H1 (cell line): ENCODE measurements around the gene ABL1. TPM values are rescaled to one million over a fixed set of nuclear protein-coding genes. Genes with fewer than 3 reads are reported as not detected.

Experiments
- CTCF ChIA-PET: fragments of 300-600 bp; sonication (Branson Sonifier 250); formaldehyde crosslinking; loops from one replicate; lab custom pipeline; 2021; ENCODE audit not compliant: partially characterized antibody; lab: Charles Lee
- POLR2A ChIA-PET: fragments of 300-600 bp; sonication (Branson Sonifier 250); formaldehyde crosslinking; loops from one replicate; lab custom pipeline; 2021; ENCODE audit warnings: inconsistent platforms; ENCODE audit not compliant: partially characterized antibody; lab: Charles Lee
- DNase-seq, 2 experiments: peaks; one replicate each; pipeline versions ENCODE4 v3.0.0 to v3.0.0-alpha.2; 2010 to 2022; ENCODE audit warnings: low spot score in 2 of 2, low read depth in 1 of 2, mixed read lengths in 1 of 2
- FAIRE-seq: peaks from 2 replicates; lab custom pipeline; 2011; peaks lifted over from hg19 to GRCh38; lab: Jason Lieb, UNC
- H2AFZ ChIP-seq: 2 replicates; pipeline ENCODE4 v1.8.1; 2012; ENCODE audit warnings: low read length, inconsistent platforms
- H2AK5ac ChIP-seq: 2 replicates; pipeline ENCODE4 v1.6.1; 2013; ENCODE audit warnings: low read depth, low read length
- H2BK120ac ChIP-seq: replicated peaks from 2 replicates; pipeline ENCODE3; 2013; ENCODE audit warnings: low read depth, low read length, inconsistent platforms
- H2BK12ac ChIP-seq: 2 replicates; pipeline ENCODE4 v1.6.1; 2013; ENCODE audit warnings: low read depth, low read length
- H2BK15ac ChIP-seq: 2 replicates; pipeline ENCODE4 v1.6.1; 2013; ENCODE audit warnings: low read length
- H2BK20ac ChIP-seq: 2 replicates; pipeline ENCODE4 v1.6.1; 2013; ENCODE audit warnings: low read length
- H2BK5ac ChIP-seq: 2 replicates; pipeline ENCODE4 v1.6.1; 2013; ENCODE audit warnings: low read depth, low read length
- H3K14ac ChIP-seq: 2 replicates; pipeline ENCODE4 v1.6.1; 2013; ENCODE audit warnings: inconsistent platforms; ENCODE audit not compliant: insufficient read length
- H3K18ac ChIP-seq: 2 replicates; pipeline ENCODE4 v1.6.1; 2013; ENCODE audit warnings: low read length; ENCODE audit errors: extremely low read depth
- H3K23ac ChIP-seq: 2 replicates; pipeline ENCODE4 v1.6.1; 2013; ENCODE audit warnings: inconsistent platforms; ENCODE audit not compliant: insufficient read length
- H3K23me2 ChIP-seq: 2 replicates; pipeline ENCODE4 v1.6.1; 2013; ENCODE audit warnings: low read depth, low read length
- H3K27ac ChIP-seq: 2 replicates; pipeline ENCODE4 v1.6.1; 2011; ENCODE audit warnings: low read depth, low read length, inconsistent platforms
- H3K27me3 ChIP-seq, 4 experiments: replicated peaks in 1 of 4; 1 replicate in 1 of 4; 2 replicates in 3 of 4; pipeline versions ENCODE4 v1.6.1 to v1.8.1; 2011 to 2013; ENCODE audit warnings: low read length in 3 of 4, mild to moderate bottlenecking in 3 of 4, inconsistent platforms in 2 of 4, mixed read lengths in 2 of 4, moderate library complexity in 1 of 4; ENCODE audit not compliant: control insufficient read depth in 3 of 4, insufficient read depth in 3 of 4; ENCODE audit errors: extremely low read depth in 1 of 4
- H3K36me3 ChIP-seq, 4 experiments: 2 replicates each; pipeline versions ENCODE4 v1.6.1 to v1.8.1; 2011 to 2013; ENCODE audit warnings: mild to moderate bottlenecking in 4 of 4, low read length in 3 of 4, moderate library complexity in 2 of 4, control low read depth in 1 of 4, inconsistent platforms in 1 of 4; ENCODE audit not compliant: insufficient read depth in 4 of 4, control insufficient read depth in 2 of 4
- H3K4ac ChIP-seq: replicated peaks from 2 replicates; pipeline ENCODE3; 2013; ENCODE audit warnings: low read length, low read depth, mixed read lengths, inconsistent platforms; ENCODE audit not compliant: insufficient read length
- H3K4me1 ChIP-seq, 4 experiments: replicated peaks in 1 of 4; 1 replicate in 1 of 4; 2 replicates in 3 of 4; pipeline versions ENCODE4 v1.6.1 to v1.8.1; 2011 to 2013; ENCODE audit warnings: low read length in 3 of 4, inconsistent platforms in 2 of 4, mixed read lengths in 1 of 4; ENCODE audit not compliant: insufficient read depth in 4 of 4, control insufficient read depth in 3 of 4
- H3K4me2 ChIP-seq, 2 experiments: 2 replicates each; pipeline versions ENCODE4 v1.6.1 to v1.8.1; 2011 to 2013; ENCODE audit warnings: low read depth in 2 of 2, low read length in 2 of 2, control low read depth in 1 of 2, inconsistent platforms in 1 of 2, mild to moderate bottlenecking in 1 of 2; ENCODE audit not compliant: insufficient read depth in 1 of 2
- H3K4me3 ChIP-seq, 4 experiments: fragments of 200-600, 300-600 bp in 1 of 4; sonication (generic), shearing (Covaris generic), sonication (Bioruptor Twin) in 1 of 4; 2 replicates each; pipeline versions ENCODE4 v1.5.1 to v1.8.1; 2011 to 2016; ENCODE audit warnings: low read length in 4 of 4, low read depth in 3 of 4, control low read depth in 2 of 4, inconsistent platforms in 2 of 4, mild to moderate bottlenecking in 2 of 4, mixed read lengths in 1 of 4, moderate library complexity in 1 of 4; ENCODE audit not compliant: insufficient read depth in 2 of 4; ENCODE audit errors: extremely low read depth in 1 of 4
- H3K56ac ChIP-seq: replicated peaks from 2 replicates; pipeline ENCODE3; 2013; ENCODE audit warnings: low read depth, mild to moderate bottlenecking, mixed read lengths, low read length, inconsistent platforms; ENCODE audit not compliant: insufficient read length
- H3K79me1 ChIP-seq: 2 replicates; pipeline ENCODE4 v1.6.1; 2013; ENCODE audit warnings: low read depth, low read length, control low read depth
- H3K79me2 ChIP-seq, 2 experiments: 2 replicates each; pipeline versions ENCODE4 v1.6.1 to v1.8.1; 2012 to 2013; ENCODE audit warnings: low read length in 2 of 2, mild to moderate bottlenecking in 2 of 2, inconsistent platforms in 1 of 2; ENCODE audit not compliant: insufficient read depth in 2 of 2, control insufficient read depth in 1 of 2
- H3K9ac ChIP-seq, 4 experiments: replicated peaks in 1 of 4; 1 replicate in 1 of 4; 2 replicates in 3 of 4; pipeline versions ENCODE4 v1.6.1 to v1.8.1; 2011 to 2013; ENCODE audit warnings: low read depth in 3 of 4, low read length in 3 of 4, control low read depth in 2 of 4, mild to moderate bottlenecking in 2 of 4, moderate library complexity in 2 of 4, inconsistent platforms in 1 of 4; ENCODE audit errors: extremely low read depth in 1 of 4
- H3K9me3 ChIP-seq, 2 experiments: 2 replicates each; pipeline versions ENCODE4 v1.6.1 to v1.8.1; 2012 to 2013; ENCODE audit warnings: mild to moderate bottlenecking in 2 of 2, moderate library complexity in 2 of 2, control low read depth in 1 of 2, inconsistent platforms in 1 of 2, low read depth in 1 of 2, low read length in 1 of 2, mixed read lengths in 1 of 2; ENCODE audit not compliant: insufficient read depth in 2 of 2
- H4K20me1 ChIP-seq, 2 experiments: replicated peaks in 1 of 2; 2 replicates each; pipeline versions ENCODE3 to v1.8.1; 2011 to 2013; ENCODE audit warnings: inconsistent platforms in 2 of 2, low read length in 2 of 2, mild to moderate bottlenecking in 1 of 2; ENCODE audit not compliant: insufficient read depth in 2 of 2, control insufficient read depth in 1 of 2
- H4K5ac ChIP-seq: 2 replicates; pipeline ENCODE4 v1.6.1; 2013; ENCODE audit warnings: low read length, low read depth, mixed read lengths, inconsistent platforms; ENCODE audit not compliant: insufficient read length
- H4K8ac ChIP-seq: 2 replicates; pipeline ENCODE4 v1.8.0; 2013; ENCODE audit warnings: mild to moderate bottlenecking, moderate library complexity, low read length, inconsistent platforms; ENCODE audit not compliant: insufficient read depth; ENCODE audit errors: extremely low read depth
- H4K91ac ChIP-seq: replicated peaks from 2 replicates; pipeline ENCODE3; 2013; ENCODE audit warnings: low read length, mixed read lengths, inconsistent platforms; ENCODE audit not compliant: insufficient read length
- ATF2 ChIP-seq: IDR thresholded peaks from 2 replicates; pipeline ENCODE4 v1.6.1; 2012; ENCODE audit warnings: low read length, inconsistent platforms
- CEBPB ChIP-seq: IDR thresholded peaks from 2 replicates; pipeline ENCODE4 v1.6.1; 2012; ENCODE audit warnings: low read depth, low read length
- CTCF ChIP-seq, 3 experiments: IDR thresholded peaks; 1 replicate in 2 of 3; 2 replicates in 1 of 3; pipeline versions ENCODE4 v1.5.1 to v1.6.1; 2011; ENCODE audit warnings: low read length in 3 of 3, mild to moderate bottlenecking in 3 of 3, inconsistent platforms in 2 of 3, low read depth in 1 of 3, moderate library complexity in 1 of 3; ENCODE audit not compliant: insufficient read depth in 1 of 3; ENCODE audit errors: control extremely low read depth in 1 of 3
- GABPA ChIP-seq: IDR thresholded peaks from 2 replicates; pipeline ENCODE4 v1.6.1; 2011; ENCODE audit warnings: mild to moderate bottlenecking, low read length, moderate library complexity, borderline replicate concordance; ENCODE audit not compliant: insufficient read depth
- HDAC2 ChIP-seq, 2 experiments: fragments of 300-600 bp in 1 of 2; sonication (generic) in 1 of 2; IDR thresholded peaks; 2 replicates each; pipeline ENCODE4 v1.6.1; 2011 to 2012; ENCODE audit warnings: low read depth in 2 of 2, low read length in 2 of 2, mild to moderate bottlenecking in 2 of 2, moderate library complexity in 2 of 2, borderline replicate concordance in 1 of 2, inconsistent platforms in 1 of 2
- JUN ChIP-seq: IDR thresholded peaks from 2 replicates; pipeline ENCODE4 v1.6.1; 2011; ENCODE audit warnings: low read depth, mild to moderate bottlenecking, improper control_type of control experiment, low read length
- KDM5A ChIP-seq: fragments of 200-600 bp; IDR thresholded peaks from 2 replicates; pipeline ENCODE4 v1.7.1; 2012; ENCODE audit warnings: mild to moderate bottlenecking, low read length, inconsistent platforms, mixed read lengths
- RXRA ChIP-seq: IDR thresholded peaks from 2 replicates; pipeline ENCODE4 v1.6.1; 2011; ENCODE audit warnings: low read depth, mild to moderate bottlenecking, low read length, moderate library complexity; ENCODE audit not compliant: insufficient read depth
- ZNF274 ChIP-seq: IDR thresholded peaks from 2 replicates; pipeline ENCODE4 v1.7.0; 2012; ENCODE audit warnings: low read length, borderline replicate concordance; ENCODE audit errors: extremely low read depth
- WGBS, 2 experiments: shearing (Covaris generic) in 1 of 2; methylation state at CpG; one replicate each; pipeline versions ENCODE4 v1.1.6 to v1.1.7; 2013 to 2015; ENCODE audit warnings: low lambda C conversion rate in 2 of 2, mixed read lengths in 2 of 2, inconsistent platforms in 1 of 2, low coverage in 1 of 2, missing lambda C conversion rate in 1 of 2; ENCODE audit not compliant: insufficient replicate concordance in 2 of 2, insufficient coverage in 1 of 2, insufficient read length in 1 of 2; ENCODE audit errors: extremely low coverage in 1 of 2, missing lambda C conversion rate in 1 of 2; 5-methylcytosine and 5-hydroxymethylcytosine counted together
- polyA plus RNA-seq, 7 experiments: library from polyadenylated mRNA; depleted of rRNA in 3 of 7; stranded (reverse) in 5 of 7; unstranded in 2 of 7; fragments of >200 nt in 5 of 7; fragments of 200-250 nt in 2 of 7; gene quantifications; 1 replicate in 5 of 7; 2 replicates in 1 of 7; 4 replicates in 1 of 7; pipeline versions ENCODE4 v1.2.1 to v1.2.3, GENCODE V29; 2011 to 2013; ENCODE audit warnings: missing spikeins in 2 of 7, mixed read lengths in 2 of 7
- total RNA-seq: library from RNA; stranded (reverse); fragmentation: NEBNext Ultra II Directional; extraction: Animal tissue kit (Norgen Biotek cat#: 25700); gene quantifications from 2 replicates; pipeline ENCODE4 v1.2.1, GENCODE V29; 2021

Gene ABL1
- total and polyA plus RNA-seq, 2 of the 8 experiments (the other 6 are each of a cell fraction or from before 2014, with no cell fraction given): 35.3 to 104 TPM

GRCh38 chr9:130890124-130890523 is 55.1 kb downstream of the ABL1 start:
- H4K8ac ChIP-seq: no peak overlapping the region; the same call in 1 of the 2 replicates
- H2BK15ac ChIP-seq: no peak overlapping the region
- no peak overlapping the region for H2AK5ac ChIP-seq
- no peak overlapping the region for H3K18ac ChIP-seq
- 88% methylated on average over 9 of the region's 9 CpGs; no CpG with 5 or more reads in 1 of the 2 experiments for WGBS, 2 experiments
- H3K9me3 ChIP-seq: no peaks in the 10 kb centered on the region
- no peak overlapping the region for H3K27ac ChIP-seq
- H3K4ac ChIP-seq: no peak overlapping the region
- no peak overlapping the region for H2BK5ac ChIP-seq
- no peak overlapping the region for H3K14ac ChIP-seq
- no peak overlapping the region for H2BK12ac ChIP-seq
- FAIRE-seq (no peak), DNase-seq (no peak)
- no peak overlapping the region for H3K23ac ChIP-seq
- no peak overlapping the region for H3K4me3 ChIP-seq
- no peaks in the 10 kb centered on the region for H3K79me2 ChIP-seq
- H2BK120ac ChIP-seq: no peak overlapping the region
- H4K20me1 ChIP-seq: peaks cover 4 to 6% of the 10 kb centered on the region in 2 experiments
- H3K79me1 ChIP-seq: no peaks in the 10 kb centered on the region
- no peak overlapping the region for H2AFZ ChIP-seq
- H3K4me2 ChIP-seq: no peak overlapping the region
- H4K91ac ChIP-seq: no peak overlapping the region
- ChIA-PET POLR2A (interaction anchor here (0.9 to 1.2 kb wide), 2 partner anchors 10 to 23 kb away, joined by 3 to 4 read pairs; no protein-coding TSS in a partner anchor), CTCF (interaction anchor here (0.6 to 8.2 kb wide), 13 partner anchors 10 to 184 kb away, joined by 3 to 49 read pairs (median 3); no protein-coding TSS in a partner anchor)
- H3K9ac ChIP-seq: no peak overlapping the region
- H4K5ac ChIP-seq: no peak overlapping the region
- H3K4me1 ChIP-seq: no peaks in the 10 kb centered on the region
- no peaks in the 10 kb centered on the region for H3K23me2 ChIP-seq
- H2BK20ac ChIP-seq: no peak overlapping the region
- H3K36me3 ChIP-seq: peaks cover 10 to 46% (median 27%) of the 10 kb centered on the region in 4 experiments; a peak in 7 of 8 replicates
- no peak overlapping the region for H3K56ac ChIP-seq
- H3K27me3 ChIP-seq: no peaks in the 10 kb centered on the region
- TF ChIP-seq CEBPB (no peak), RXRA (no peak), JUN (no peak), ATF2 (no peak), CTCF (IDR thresholded peaks at IDR 0.05; ENCODE audit: control extremely low read depth in 1 of 3, insufficient read depth in 1 of 3, low read depth in 1 of 3, low read length in 3 of 3) (no peak), KDM5A (no peak), ZNF274 (no peak), GABPA (no peak), HDAC2 (IDR thresholded peaks at IDR 0.05; ENCODE audit: borderline replicate concordance in 1 of 2, low read depth in 2 of 2, low read length in 2 of 2) (no peak)
